ENCODE data around the gene ZCCHC24. TPM values are rescaled to one million over a fixed set of nuclear protein-coding genes. Genes with fewer than 3 reads are reported as not detected.

The ZCCHC24 gene
- total RNA-seq, 1 donor from 2014 or later: 33.9 TPM

Other genes starting within 250 kb of the ZCCHC24 start
- 108 TPM for gene PPIF, start 98.2 kb downstream of the ZCCHC24 start, total RNA-seq
- 0.94 TPM for gene EIF5AL1, start 66.9 kb upstream of the ZCCHC24 start, total RNA-seq
- 0.94 TPM for gene SFTPA2, start 114.8 kb upstream of the ZCCHC24 start, total RNA-seq
- gene SFTPA1, start 165.3 kb upstream of the ZCCHC24 start, total RNA-seq: 0.91 TPM